RWPE2 (cell line): ENCODE data around the gene CSMD2.

Experiments used
- ATAC-seq: fragments of 200-7000 bp; cut with Tn5 transposase; 3 replicates; pipeline ENCODE4 v1.9.1; 2021; ENCODE audit warnings: low read depth
- DNase-seq: peaks from one replicate; pipeline ENCODE4 v3.0.0-alpha.2; 2020; ENCODE audit warnings: low spot score
- H3K27ac ChIP-seq: fragments of 450-650 bp; 2 replicates; pipeline ENCODE4 v1.5.1; 2017; ENCODE audit warnings: mild to moderate bottlenecking; ENCODE audit not compliant: poor library complexity, severe bottlenecking
- H3K27me3 ChIP-seq: fragments of 250-450 bp; sonication (Bioruptor Pico); 2 replicates; pipeline ENCODE4 v1.5.1; 2021; ENCODE audit warnings: mild to moderate bottlenecking, moderate library complexity; ENCODE audit not compliant: insufficient read depth, poor library complexity, severe bottlenecking
- H3K36me3 ChIP-seq: fragments of 250-450 bp; sonication (Bioruptor Pico); 2 replicates; pipeline ENCODE4 v1.5.1; 2020; ENCODE audit warnings: low read depth, mild to moderate bottlenecking, moderate library complexity
- H3K4me1 ChIP-seq: fragments of 250-450 bp; sonication (Bioruptor Pico); 2 replicates; pipeline ENCODE4 v1.5.1; 2021; ENCODE audit warnings: mild to moderate bottlenecking, moderate library complexity; ENCODE audit not compliant: insufficient read depth, poor library complexity, severe bottlenecking
- H3K4me3 ChIP-seq: fragments of 250-450 bp; sonication (Bioruptor Pico); 2 replicates; pipeline ENCODE4 v1.5.1; 2021; ENCODE audit warnings: mild to moderate bottlenecking, moderate library complexity; ENCODE audit not compliant: severe bottlenecking
- H3K9me3 ChIP-seq: fragments of 250-450 bp; sonication (Bioruptor Pico); 2 replicates; pipeline ENCODE4 v1.5.1; 2021; ENCODE audit warnings: mild to moderate bottlenecking, moderate library complexity; ENCODE audit not compliant: severe bottlenecking
- CTCF ChIP-seq: fragments of 450-650 bp; IDR thresholded peaks from one replicate; pipeline ENCODE4 v1.5.1; 2017; ENCODE audit warnings: mild to moderate bottlenecking, moderate library complexity; ENCODE audit not compliant: poor library complexity, severe bottlenecking

The CSMD2 gene

GRCh38 chr1:33841494-33841893 is 323.5 kb downstream of the CSMD2 start:
- Histone ChIP-seq H3K27ac (no peak overlapping the region), H3K4me1 (no peaks in the 10 kb centered on the region), H3K27me3 (no peaks in the 10 kb centered on the region), H3K36me3 (no peaks in the 10 kb centered on the region), H3K9me3 (no peaks in the 10 kb centered on the region), H3K4me3 (no peak overlapping the region)
- DNase-seq (no peak), ATAC-seq (no peak)
- TF ChIP-seq CTCF = no peak

GRCh38 chr1:33837635-33838034 is 327.4 kb downstream of the CSMD2 start:
- DNase-seq (no peak), ATAC-seq (no peak)
- TF ChIP-seq CTCF = no peak
- no peaks in the 10 kb centered on the region for H3K9me3 ChIP-seq
- H3K27ac ChIP-seq = no peak overlapping the region
- H3K4me1 ChIP-seq = no peaks in the 10 kb centered on the region
- no peaks in the 10 kb centered on the region for H3K27me3 ChIP-seq
- no peaks in the 10 kb centered on the region for H3K36me3 ChIP-seq
- H3K4me3 ChIP-seq = no peak overlapping the region

- no peak for ATAC-seq
- Histone ChIP-seq H3K4me3 (no peak overlapping the region), H3K9me3 (no peaks in the 10 kb centered on the region), H3K27ac (no peak overlapping the region), H3K36me3 (no peaks in the 10 kb centered on the region), H3K27me3 (no peaks in the 10 kb centered on the region), H3K4me1 (no peaks in the 10 kb centered on the region)
- DNase-seq = no peak
- no peak for TF ChIP-seq CTCF
These were observed 328.1 kb downstream of the CSMD2 start for GRCh38 chr1:33836911-33837310.

GRCh38 chr1:33828654-33829053 is 336.4 kb downstream of the CSMD2 start:
- DNase-seq (no peak), ATAC-seq (no peak)
- Histone ChIP-seq H3K4me1 (no peaks in the 10 kb centered on the region), H3K4me3 (no peak overlapping the region), H3K27ac (no peak overlapping the region), H3K9me3 (no peaks in the 10 kb centered on the region), H3K27me3 (no peaks in the 10 kb centered on the region), H3K36me3 (no peaks in the 10 kb centered on the region)
- no peak for TF ChIP-seq CTCF

GRCh38 chr1:33828059-33828458 is 337.0 kb downstream of the CSMD2 start:
- Histone ChIP-seq H3K9me3 (no peaks in the 10 kb centered on the region), H3K4me3 (no peak overlapping the region), H3K27ac (no peak overlapping the region), H3K27me3 (no peaks in the 10 kb centered on the region), H3K4me1 (no peaks in the 10 kb centered on the region), H3K36me3 (no peaks in the 10 kb centered on the region)
- ATAC-seq = no peak
- TF ChIP-seq CTCF = no peak
- no peak for DNase-seq
